Measurements from ENCODE around the gene KCNIP2.
A peak's percentile ranks its signal among the peaks of the same experiment; 100 is the strongest.

KCNIP2 gene

DNA sequence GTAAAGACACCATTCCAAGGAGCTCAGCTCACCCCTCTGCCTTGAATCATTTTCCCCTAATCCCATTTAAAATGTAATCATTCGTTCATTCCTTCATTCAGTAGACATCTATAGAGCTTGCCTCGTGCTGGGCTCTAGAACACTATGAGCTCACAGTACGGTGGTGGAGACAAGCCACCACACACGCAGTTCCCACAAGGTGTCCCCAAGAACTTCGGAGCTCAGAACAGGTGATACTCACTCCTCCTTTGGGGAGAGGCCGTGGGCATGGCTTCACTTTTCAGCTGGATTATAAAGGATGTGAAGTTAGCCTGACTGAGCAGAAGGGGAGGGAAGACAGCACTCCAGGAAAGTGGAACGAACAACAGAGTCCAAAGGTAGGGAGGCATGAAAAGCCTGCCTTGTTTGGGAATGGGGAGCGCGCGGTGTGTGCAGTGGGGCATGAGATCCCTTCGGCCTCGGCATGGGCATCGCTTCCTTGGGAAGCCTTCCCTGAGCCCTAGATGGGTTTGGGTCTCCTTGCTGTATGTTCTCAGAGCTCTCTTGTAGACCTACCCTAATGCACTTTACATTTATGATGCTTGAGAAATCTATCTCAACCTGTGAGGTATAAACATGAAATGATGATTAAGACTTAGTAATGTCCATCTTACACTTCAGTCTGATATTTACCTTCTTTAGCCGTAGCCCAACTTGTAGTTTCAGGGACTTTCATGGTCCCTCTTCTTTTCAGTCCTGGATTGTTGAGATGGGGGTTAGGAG is 24.5 kb downstream of the KCNIP2 start:
- H3K4me3 ChIP-seq (ENCODE audit: low read depth, low read length), result peak overlapping the region; percentile 91
- TF ChIP-seq, protein P1, sequence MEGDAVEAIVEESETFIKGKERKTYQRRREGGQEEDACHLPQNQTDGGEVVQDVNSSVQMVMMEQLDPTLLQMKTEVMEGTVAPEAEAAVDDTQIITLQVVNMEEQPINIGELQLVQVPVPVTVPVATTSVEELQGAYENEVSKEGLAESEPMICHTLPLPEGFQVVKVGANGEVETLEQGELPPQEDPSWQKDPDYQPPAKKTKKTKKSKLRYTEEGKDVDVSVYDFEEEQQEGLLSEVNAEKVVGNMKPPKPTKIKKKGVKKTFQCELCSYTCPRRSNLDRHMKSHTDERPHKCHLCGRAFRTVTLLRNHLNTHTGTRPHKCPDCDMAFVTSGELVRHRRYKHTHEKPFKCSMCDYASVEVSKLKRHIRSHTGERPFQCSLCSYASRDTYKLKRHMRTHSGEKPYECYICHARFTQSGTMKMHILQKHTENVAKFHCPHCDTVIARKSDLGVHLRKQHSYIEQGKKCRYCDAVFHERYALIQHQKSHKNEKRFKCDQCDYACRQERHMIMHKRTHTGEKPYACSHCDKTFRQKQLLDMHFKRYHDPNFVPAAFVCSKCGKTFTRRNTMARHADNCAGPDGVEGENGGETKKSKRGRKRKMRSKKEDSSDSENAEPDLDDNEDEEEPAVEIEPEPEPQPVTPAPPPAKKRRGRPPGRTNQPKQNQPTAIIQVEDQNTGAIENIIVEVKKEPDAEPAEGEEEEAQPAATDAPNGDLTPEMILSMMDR (IDR thresholded peaks at IDR 0.05; ENCODE audit: insufficient read depth, low read depth, low read length, missing control alignments), result no peak
- DNase-seq (ENCODE audit: low read depth), result peak; percentile 73

DNA sequence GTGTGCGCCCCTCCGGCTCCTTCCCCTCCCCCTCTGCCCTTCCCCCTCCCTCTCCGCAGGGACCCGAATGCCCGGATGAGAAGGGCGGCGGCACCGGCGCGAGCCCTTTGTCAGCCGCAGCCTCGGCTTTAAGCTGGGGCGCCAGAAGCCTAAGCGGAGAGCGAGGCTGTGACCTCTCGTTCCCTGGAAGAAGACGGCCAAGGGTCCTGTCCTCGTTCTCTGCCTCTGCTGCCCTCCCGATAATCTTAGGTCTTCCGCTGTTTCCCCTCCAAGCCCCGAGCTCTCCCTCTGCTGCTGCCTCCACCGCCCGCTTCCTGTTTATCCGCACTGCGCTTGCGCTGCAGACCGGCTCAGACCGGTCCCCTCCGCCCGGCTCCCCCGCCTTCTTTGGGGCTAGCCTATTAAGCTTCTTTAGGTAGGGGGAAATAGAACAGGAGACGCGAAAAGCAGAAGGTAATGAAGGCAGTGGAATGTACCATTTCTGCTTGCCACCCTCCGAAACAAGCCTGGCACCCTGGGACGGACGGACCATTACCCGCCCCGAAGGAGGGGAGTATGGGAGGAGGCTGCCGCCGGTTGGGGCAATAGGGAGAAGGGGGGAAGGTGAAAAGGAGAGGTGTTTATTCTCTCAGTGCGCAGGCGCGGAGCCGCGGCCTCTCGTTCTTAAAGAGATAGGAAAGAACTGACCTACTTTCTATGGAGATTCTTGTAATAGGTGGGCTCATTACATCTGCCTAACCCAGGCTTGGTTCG is 25.3 kb downstream of the KCNIP2 start, which contains the start of gene OGA:
OGA (minus strand) TSS at position 326 of the 753 bp plus-strand sequence. CDS start 422 bp downstream, outside the sequence.
- peak; percentile 100 for DNase-seq (ENCODE audit: low read depth)
- TF ChIP-seq, protein P1 (IDR thresholded peaks at IDR 0.05; ENCODE audit: insufficient read depth, low read depth, low read length, missing control alignments), result no peak
- peak within 1 kb of the TSS; percentile 91 for H3K4me3 ChIP-seq (ENCODE audit: low read depth, low read length)

DNA sequence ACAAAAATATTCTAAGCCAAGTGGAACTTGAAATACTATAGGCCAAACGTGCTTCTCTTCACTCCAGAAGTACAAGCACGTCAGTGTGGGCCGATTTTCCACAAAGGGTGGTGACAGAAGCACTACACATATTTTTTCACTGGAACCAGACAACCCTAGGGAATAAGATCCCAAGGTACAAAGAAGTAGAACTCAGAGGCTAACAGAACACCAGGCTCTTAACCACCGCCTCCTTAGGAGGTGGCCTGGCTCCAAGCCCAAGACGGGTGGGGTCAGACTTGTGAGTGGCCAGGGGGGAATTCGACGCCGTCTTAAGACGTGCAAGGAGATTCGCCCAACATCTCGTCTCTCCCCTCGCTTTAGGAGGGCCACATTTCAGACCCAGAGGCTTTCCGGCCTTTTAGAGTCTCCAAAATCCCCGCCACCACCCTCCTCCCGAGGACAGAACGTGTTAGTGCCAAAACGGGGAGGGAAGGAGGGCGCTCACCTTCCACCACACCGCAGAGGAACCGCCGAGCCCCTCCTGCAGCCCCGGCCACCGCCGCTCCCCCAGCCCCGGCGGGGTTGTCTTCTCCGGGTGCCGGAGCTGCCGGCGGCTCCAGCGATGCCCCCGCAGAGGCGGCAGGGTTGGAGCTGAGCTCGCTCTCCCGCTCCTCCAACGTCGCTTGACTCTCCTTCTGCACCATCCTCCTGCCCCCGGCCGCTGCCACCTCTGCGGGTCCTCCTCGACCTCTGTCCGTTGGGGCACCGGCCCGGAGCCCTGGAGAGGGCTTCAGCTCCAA is 26.1 kb downstream of the KCNIP2 start:
- H3K4me3 ChIP-seq (ENCODE audit: low read depth, low read length), result peak overlapping the region; percentile 91
- peak; percentile 81 for DNase-seq (ENCODE audit: low read depth)
- TF ChIP-seq, protein P1 (IDR thresholded peaks at IDR 0.05; ENCODE audit: insufficient read depth, low read depth, low read length, missing control alignments), result no peak

DNA sequence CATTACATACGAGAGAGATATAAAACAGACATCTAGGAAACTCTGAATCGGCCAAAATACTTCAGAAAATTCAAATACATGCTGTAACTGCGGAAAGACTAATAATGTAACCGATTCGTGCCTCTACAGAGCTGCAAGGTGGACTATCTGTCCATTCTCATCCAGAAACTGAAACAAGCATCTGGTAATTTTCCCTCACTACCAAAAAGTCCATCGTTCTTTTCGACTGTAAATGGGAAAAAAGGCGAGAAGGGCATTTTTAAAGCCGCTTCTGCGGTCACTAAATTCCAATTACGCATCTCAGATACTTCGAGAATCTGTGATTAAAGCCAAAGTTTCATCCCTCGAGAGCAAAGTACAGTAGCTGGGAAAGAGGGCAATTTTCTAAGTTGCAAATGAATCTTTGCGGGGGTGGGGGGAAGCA is 26.7 kb downstream of the KCNIP2 start:
- peak overlapping the region; percentile 91 for H3K4me3 ChIP-seq (ENCODE audit: low read depth, low read length)
- no peak for DNase-seq (ENCODE audit: low read depth)
- TF ChIP-seq, protein P1 (IDR thresholded peaks at IDR 0.05; ENCODE audit: insufficient read depth, low read depth, low read length, missing control alignments), result no peak

DNA sequence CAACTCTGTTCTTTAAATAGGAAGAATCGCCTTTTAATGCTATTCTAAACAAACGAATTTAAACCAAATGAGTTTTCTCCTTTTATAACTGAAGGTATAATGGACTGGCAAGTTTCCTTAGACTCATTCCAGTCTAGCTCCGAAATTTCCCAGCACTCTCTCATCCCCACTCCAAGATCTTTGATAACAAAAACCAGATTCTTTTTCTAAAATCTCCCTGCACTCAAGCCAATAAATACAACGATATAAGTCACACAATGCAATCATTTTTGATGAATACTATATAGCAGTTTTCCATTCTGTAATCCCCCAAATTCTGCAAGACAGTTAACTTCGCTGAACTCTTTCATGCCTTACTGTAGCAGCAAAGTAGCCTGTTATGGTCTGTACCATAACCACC is 27.2 kb downstream of the KCNIP2 start:
- DNase-seq (ENCODE audit: low read depth), result no peak
- H3K4me3 ChIP-seq (ENCODE audit: low read depth, low read length), result peak overlapping the region; percentile 91
- TF ChIP-seq, protein P1 (IDR thresholded peaks at IDR 0.05; ENCODE audit: insufficient read depth, low read depth, low read length, missing control alignments), result no peak

DNA sequence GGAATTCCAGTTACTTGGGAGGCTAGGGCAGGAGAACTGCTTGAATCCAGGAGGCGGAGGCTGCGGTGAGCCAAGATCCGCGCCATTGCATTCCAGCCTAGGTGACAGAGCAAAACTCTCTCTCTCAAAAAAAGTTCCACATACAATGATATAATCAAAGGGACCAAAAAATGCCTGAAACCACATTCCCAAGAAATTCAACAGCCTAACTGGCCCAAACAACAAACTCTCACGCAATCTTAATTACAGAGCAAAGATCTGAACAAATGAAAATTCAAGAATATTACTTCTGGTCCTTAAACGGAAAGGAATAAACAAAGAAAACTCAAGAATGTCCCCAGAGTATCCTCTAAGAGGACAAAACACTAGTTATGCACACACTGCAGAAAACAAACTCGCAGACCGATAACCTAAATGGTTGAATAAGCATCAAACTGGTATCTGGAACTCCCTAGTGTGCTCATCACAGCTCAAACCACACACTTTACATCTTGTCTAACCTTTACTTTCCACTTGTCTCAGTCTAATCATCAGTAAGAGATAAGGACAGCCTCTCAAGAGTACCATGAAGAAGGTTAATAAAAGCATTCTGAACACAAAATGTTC is 29.0 kb downstream of the KCNIP2 start:
- H3K4me3 ChIP-seq (ENCODE audit: low read depth, low read length), result peak overlapping the region; percentile 91
- DNase-seq (ENCODE audit: low read depth), result peak; percentile 63
- TF ChIP-seq, protein P1 (IDR thresholded peaks at IDR 0.05; ENCODE audit: insufficient read depth, low read depth, low read length, missing control alignments), result no peak
